HG03108 (cell line): ENCODE results near the gene SRSF4.
"Not testable (repeated sequence)": the region's sequence is repeated elsewhere in the genome, so short reads cannot be mapped to it uniquely, and the experiment has no call there.

Experiments used
- ATAC-seq: cut with Tn5 transposase; IDR thresholded peaks from one replicate; pipeline ENCODE4 v1.9.1; 2021; ENCODE audit warnings: moderate library complexity; ENCODE audit not compliant: unreplicated experiment

The SRSF4 gene

GRCh38 chr1:29181413-29182225 lies at the start of gene SRSF4:
SRSF4 (minus strand) TSS chr1:29181900; CDS start chr1:29181752, 148 bp downstream.
- peak; percentile 82 for ATAC-seq

GRCh38 chr1:29230553-29231378 lies 49.1 kb upstream of the SRSF4 start, which contains the start of gene MECR:
MECR (minus strand) TSS chr1:29230934; CDS start chr1:29230906, 28 bp downstream.
- peak; percentile 91 for ATAC-seq

GRCh38 chr1:29230204-29230552 lies 48.5 kb upstream of the SRSF4 start:
- no peak for ATAC-seq

- ATAC-seq = no peak
Measured at GRCh38 chr1:29227511-29227910, 45.8 kb upstream of the SRSF4 start.

- no peak for ATAC-seq
Measured at GRCh38 chr1:29225361-29225760, 43.7 kb upstream of the SRSF4 start.

GRCh38 chr1:29224356-29224837 lies 42.7 kb upstream of the SRSF4 start:
- no peak for ATAC-seq

- ATAC-seq = no peak
Measured at GRCh38 chr1:29223521-29223920, 41.8 kb upstream of the SRSF4 start.

- no peak for ATAC-seq
Measured at GRCh38 chr1:29222686-29223085, 41.0 kb upstream of the SRSF4 start.

- not testable (repeated sequence) for ATAC-seq
Measured at GRCh38 chr1:29222260-29222659, 40.6 kb upstream of the SRSF4 start.

- ATAC-seq = no peak
Measured at GRCh38 chr1:29221296-29221695, 39.6 kb upstream of the SRSF4 start.

GRCh38 chr1:29218223-29218622 lies 36.5 kb upstream of the SRSF4 start:
- no peak for ATAC-seq

- ATAC-seq = no peak
Measured at GRCh38 chr1:29217633-29218032, 35.9 kb upstream of the SRSF4 start.

- ATAC-seq = no peak
Measured at GRCh38 chr1:29213055-29213454, 31.4 kb upstream of the SRSF4 start.

GRCh38 chr1:29211086-29212030 lies 29.7 kb upstream of the SRSF4 start:
- no peak for ATAC-seq

GRCh38 chr1:29210278-29211085 lies 28.8 kb upstream of the SRSF4 start:
- ATAC-seq = no peak

GRCh38 chr1:29209173-29209572 lies 27.5 kb upstream of the SRSF4 start:
- ATAC-seq = no peak

GRCh38 chr1:29208442-29208841 lies 26.7 kb upstream of the SRSF4 start:
- ATAC-seq = no peak

- no peak for ATAC-seq
Measured at GRCh38 chr1:29202584-29203340, 21.1 kb upstream of the SRSF4 start.

GRCh38 chr1:29202053-29202452 lies 20.4 kb upstream of the SRSF4 start:
- no peak for ATAC-seq
